HG03439 (cell line): ENCODE results near the gene SRI.
"Not testable (repeated sequence)": the region's sequence is repeated elsewhere in the genome, so short reads cannot be mapped to it uniquely, and the experiment has no call there.

Experiments
- ATAC-seq: cut with Tn5 transposase; IDR thresholded peaks from one replicate; pipeline ENCODE4 v1.9.1; 2021; ENCODE audit warnings: mild to moderate bottlenecking, moderate library complexity; ENCODE audit not compliant: unreplicated experiment

Gene SRI

DNA sequence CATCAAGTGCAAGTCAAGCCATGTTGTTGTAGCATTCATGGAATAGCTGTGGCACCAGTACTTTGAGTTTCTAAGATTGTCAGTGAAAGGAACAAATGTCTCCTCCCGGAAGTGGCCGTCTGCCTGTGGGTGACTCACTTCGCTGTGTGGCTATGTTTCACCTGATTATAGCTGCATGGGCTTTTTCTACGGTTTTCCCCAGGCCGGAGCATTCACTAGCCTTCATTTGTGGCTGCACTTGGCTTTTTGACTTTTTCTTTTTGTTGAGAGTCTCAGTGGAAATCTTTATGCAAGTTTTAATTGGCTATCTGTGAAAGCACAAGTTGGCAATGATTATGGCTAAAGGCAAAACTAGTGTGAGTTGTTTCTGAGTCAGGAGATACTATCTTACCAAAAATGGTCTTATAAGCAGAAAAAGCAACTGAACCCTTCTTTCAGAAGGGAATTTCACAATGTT, 35.0 kb downstream of the SRI start:
- ATAC-seq: peak; percentile 85

DNA sequence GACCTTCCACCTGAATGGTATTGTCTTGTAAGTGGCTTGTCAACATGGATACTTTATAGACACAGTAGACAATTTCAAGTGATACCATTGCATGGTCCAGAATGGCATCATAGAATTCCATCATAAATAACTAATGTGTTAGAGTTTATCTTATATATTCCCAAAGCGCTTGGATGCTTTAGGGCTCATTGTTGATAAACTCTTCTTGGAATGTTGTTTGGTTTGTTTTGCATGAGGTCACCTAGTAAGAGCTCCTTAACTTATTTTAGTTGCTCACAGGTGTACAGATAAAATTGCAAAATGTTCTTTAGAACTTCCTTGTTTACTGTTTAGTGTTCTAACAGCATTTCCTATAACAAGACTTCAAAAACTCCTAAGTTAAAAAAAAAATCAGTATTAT, 36.8 kb downstream of the SRI start:
- no peak for ATAC-seq

DNA sequence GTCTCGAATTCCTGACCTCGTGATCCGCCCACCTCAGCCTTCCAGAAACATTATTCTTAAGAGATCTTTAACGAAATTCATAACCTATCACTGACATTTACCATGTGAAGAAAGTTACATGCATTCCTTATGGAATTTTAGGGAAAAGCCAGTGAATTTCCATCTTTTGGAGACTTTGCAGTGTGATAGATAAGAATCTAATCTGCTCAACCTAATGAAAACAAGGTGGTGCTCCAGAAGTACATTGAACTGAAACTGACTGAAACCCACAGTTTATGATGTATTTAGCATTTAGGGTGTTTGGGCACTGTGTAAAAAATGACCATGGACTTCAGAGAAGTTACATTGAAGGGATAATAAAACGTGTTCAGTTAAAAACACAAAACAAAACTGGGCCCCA, 43.6 kb downstream of the SRI start:
- ATAC-seq: no peak

DNA sequence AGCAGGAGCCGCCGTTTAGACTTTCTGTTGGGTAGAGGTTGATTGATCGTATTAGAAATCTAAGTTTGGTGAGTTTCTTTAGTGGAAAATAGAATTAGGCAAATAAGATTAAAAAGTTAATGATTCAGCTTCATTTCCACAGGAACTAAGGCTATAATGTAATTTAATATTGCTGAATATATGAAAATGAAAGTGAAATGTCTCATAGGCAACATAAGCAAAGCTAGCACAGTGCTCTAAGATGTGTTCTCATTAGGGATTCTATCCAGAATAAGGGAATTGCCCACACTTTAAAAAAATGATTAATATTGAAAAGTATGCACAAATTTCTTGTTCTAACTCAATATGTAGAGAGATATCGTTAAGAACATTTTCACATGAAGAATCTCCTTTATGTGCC, 47.0 kb downstream of the SRI start:
- ATAC-seq: no peak

DNA sequence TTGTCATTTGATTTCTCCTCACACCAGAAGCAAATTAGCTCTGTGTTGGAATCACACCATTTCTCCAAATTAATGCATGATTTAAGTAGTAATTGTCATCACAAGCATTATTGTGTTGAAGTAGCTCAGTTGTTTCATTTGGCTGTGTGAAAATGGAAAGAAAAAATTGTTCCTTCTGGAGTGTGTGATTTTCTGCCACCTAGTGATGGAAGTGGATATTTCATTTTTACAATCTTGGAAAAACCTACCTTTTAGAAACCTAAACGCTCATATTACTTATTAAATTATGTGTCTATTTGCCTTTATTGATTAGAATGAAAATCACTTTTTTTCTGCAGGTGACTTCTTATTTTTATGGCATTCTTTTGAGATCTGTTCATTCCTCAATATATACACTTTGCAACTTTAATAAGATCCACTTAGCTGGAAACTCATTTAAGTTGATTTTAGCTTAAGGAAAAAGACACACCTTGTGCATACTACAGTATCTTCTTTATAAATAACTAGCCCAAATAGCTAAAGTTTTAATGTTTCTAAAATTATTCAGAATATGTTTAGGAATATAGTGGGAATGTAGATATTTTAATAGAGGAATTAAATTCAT, 50.0 kb downstream of the SRI start:
- no peak for ATAC-seq

DNA sequence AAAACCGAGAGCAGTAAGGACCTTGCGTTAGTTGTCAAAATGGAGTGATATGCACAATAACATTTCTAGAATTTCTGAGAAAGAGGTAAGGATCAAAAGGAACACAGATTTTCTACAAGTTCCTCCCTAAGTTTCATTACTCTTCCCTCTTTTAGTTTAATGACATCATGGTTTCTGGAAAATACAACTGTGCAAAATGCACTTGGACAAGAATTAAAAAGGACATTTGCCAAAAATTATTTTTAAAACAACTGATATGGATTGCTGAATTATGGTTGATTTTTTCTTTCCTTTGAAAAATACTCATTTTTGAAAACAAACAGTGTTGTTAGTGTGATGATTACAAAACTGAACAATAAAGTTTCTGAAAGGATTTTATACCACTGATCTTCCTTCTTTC, 52.1 kb downstream of the SRI start:
- no peak for ATAC-seq

DNA sequence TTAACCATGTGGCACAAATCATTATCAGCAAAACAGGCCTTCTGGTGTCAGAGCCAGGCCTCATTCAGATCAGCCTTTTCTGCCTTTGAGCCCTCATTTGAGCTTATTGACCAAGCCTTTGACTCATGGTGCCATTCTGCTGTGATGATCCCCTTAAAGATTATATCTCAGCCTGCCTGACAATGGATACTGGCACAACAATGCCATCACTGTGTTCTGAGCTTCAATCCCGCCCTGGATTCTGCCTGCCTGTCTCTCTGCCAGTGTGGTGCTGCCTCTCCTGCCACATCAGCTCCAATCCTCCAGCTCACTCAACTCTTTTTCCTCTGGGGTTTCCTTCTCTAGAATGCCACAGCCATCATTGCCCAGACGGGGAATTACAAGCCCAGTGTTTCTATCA, 52.6 kb downstream of the SRI start:
- ATAC-seq: no peak

DNA sequence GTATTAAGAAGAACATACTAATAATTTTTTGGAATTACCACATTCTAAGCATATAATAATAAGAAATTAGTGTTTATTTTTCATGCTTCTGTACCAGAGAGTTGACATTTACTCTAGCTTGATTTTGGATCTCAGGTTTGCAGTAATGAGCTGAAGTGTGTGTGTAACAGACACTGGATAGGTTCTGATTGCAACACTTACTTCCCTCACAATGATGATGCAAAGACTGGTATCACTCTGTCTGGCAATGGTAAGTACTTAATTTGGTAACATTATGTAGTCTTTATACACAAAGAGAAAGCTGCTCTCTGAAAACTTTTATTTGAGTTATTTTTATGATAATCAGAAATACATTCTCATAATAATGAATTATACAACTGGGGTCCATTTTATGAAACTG, 54.1 kb downstream of the SRI start:
- ATAC-seq: no peak

DNA sequence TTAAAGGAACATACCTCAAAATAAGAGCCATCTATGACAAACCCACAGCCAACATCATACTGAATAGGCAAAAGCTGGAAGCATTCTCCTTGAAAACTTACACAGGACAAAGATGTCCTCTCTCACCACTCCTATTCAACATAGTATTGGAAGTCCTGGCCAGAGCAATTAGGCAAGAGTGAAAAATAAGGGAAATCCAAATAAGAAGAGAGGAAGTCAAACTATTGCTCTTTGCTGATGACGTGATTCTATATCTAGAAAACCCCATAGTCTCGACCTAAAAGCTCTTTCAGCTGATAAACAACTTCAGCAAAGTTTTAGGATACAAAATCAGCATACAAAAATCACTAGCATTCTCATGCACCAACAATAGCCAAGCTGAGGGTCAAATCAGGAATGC, 60.1 kb downstream of the SRI start:
- not testable (repeated sequence) for ATAC-seq

DNA sequence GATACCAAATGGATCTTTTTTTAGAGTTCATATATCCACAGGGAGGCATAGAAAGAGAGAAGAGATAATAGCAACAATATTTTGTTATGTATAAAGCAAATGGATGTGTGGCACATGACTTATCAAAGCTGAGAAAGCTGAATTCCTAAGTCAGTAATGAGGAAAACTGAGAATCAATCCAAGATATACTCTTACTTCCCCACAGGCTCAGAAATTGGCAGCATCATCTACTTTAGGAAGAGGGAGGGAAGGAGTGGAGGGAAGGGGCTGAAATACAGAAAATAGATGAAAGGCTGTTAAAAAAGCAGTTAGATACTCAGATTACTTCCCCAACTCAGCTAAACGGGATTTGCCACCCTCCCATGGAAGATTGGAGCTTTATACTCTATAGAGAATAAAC, 63.5 kb downstream of the SRI start:
- no peak for ATAC-seq

DNA sequence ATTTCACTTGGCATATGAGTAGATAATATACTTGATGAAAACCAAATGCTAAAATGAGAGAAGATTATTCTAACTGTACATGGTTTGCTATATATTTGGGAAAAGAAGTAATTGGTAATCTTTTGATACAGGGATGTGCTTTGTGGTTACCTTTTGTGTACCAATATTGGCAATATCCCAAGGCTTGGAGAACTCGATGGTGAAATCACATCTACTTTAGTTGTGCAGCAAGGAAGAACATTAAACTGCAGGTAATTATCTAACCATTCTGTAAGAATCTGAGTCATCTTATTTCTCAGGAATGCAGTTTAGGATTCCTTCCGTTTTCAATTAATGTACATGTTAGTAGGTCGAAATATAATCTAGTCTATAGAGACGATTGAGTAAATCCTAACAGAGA, 64.1 kb downstream of the SRI start:
- no peak for ATAC-seq
